Cerebellar cortex (tissue), 1 donor: ENCODE results near the gene AKR1C2.
"Not testable (repeated sequence)": the region's sequence is repeated elsewhere in the genome, so short reads cannot be mapped to it uniquely, and the experiment has no call there.

Experiments used
- DNase-seq: peaks from one replicate; pipeline ENCODE4 v3.0.0-alpha.2; 2015; ENCODE audit warnings: low spot score

The AKR1C2 gene

GRCh38 chr10:5003127-5004029, at the start of gene AKR1C2:
TSS of gene AKR1C2 (minus strand) at chr10:5003857. CDS start at chr10:5003835, 22 bp downstream.
- DNase-seq, result not testable (repeated sequence)

DNA sequence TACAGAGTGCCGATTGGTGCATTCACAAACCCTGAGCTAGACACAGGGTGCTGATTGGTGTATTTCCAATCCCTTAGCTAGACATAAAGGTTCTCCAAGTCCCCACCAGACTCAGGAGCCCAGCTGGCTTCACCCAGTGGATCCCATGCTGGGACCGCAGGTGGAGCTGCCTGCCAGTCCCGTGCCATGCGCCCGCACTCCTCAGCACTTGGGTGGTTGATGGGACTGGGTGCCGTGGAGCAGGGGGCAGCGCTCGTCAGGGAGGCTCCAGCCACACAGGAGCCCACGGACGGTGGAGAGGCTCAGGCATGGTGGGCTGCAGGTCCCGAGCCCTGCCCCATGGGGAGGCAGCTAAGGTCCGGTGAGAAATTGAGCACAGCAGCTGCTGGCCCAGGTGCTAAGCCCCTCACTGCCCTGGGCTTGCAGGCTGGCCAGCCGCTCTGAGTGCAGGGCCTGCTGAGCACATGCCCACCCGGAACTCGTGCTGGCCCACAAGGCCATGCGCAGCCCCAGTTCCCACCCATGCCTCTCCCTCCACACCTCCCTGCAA, 49.4 kb upstream of the AKR1C2 start:
- not testable (repeated sequence) for DNase-seq

DNA sequence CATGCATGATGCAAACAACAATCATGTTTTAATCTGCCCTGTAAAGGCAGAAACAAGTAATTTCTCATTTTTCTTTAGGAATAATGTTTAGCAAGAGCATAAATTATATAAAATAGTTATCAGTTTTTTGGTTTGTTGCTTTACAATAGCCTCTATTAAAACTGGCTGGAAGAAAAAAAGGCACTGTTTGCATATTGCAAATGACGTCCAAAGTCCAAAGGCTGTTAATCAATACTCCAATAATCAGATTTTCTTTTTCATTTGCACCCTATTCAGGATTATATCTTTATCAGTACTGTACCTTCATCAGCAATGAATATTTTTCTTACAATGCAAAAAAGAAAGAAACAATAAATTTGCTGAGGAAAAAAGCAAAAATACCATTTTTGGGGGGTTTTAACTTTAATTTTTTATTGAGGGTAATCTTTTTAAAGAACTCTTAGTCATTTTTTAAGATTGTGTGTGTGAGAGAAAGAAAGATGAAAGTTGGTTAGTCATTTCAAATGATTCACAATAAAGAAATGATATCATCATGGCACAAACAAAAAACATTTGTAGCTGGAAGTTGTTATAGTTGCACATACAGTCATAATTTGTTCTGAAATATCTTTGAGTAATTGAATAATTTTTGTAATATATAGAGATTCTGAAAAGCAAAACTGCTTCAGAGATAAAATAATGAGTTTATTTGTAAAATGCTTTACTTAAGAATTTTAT, 44.4 kb upstream of the AKR1C2 start:
- no peak for DNase-seq

GRCh38 chr10:5047055-5047454, 43.4 kb upstream of the AKR1C2 start:
- DNase-seq, result not testable (repeated sequence)

GRCh38 chr10:5046410-5046809, 42.8 kb upstream of the AKR1C2 start:
- DNase-seq, result no peak

GRCh38 chr10:5045095-5045494, 41.4 kb upstream of the AKR1C2 start:
- no peak for DNase-seq

DNA sequence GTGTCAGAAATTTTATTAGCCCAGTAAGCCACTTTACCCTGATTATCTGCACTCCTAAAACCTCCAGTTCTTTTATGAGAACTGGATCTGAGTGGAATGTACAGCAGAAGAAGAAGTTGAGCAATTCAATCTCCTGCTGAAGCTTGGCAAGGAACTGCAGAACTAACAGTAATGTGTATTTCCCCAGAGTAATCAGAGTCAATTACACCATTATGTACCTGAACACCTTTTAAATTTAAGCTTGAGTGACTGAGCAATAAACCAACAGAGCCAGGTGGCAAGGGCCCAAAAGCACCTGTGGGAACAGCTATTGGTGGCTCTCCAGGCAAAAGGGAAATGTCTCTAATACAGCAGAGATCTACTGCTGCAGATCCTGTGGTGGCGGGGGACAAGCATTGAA, 40.1 kb upstream of the AKR1C2 start:
- no peak for DNase-seq

DNA sequence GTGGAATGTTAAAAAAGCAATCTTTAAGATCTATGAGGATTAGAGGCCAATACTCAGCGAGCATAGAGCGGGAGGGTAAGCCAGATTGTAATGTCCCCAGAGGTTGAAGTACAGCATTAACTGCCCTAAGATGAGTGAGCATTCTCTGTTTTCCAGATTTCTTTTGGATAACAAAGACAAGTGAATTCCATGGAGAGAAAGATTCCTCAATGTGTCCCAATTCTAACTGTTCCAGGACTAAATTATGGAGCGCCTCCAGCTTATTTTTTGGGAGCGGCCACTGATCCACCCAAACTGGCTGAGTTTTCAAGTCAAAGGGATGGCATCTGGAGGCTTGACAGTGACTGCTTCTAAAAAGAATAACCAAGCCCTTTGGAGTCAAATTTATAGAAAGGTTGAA, 39.3 kb upstream of the AKR1C2 start:
- DNase-seq, result no peak

DNA sequence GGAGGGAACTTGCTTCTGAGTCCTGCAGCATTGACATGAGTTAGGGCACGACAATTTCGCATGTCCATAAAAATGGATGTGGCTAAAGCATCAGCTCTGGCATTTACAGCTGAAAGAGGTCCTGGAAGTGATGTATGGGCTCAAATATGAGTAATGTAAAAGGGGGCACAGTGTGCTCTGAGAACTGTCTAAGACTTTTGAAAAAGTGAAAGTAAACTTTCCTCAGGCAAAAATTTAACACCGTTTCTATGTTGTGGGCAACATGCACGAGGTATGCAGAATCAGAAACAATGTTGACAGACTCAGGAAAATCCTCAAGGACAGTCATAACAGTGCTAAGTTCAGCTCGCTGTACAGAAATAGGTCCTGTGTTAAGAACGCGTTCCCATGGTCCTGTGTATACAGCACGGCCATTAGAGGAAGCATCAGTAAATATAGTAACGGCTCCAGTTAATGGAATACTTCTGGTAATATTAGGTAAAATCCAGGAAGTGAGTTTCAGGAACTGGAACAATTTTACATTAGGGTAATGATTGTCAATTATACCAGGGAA, 37.9 kb upstream of the AKR1C2 start:
- no peak for DNase-seq

- no peak for DNase-seq
Measured at GRCh38 chr10:5040781-5041470, 37.3 kb upstream of the AKR1C2 start.

DNA sequence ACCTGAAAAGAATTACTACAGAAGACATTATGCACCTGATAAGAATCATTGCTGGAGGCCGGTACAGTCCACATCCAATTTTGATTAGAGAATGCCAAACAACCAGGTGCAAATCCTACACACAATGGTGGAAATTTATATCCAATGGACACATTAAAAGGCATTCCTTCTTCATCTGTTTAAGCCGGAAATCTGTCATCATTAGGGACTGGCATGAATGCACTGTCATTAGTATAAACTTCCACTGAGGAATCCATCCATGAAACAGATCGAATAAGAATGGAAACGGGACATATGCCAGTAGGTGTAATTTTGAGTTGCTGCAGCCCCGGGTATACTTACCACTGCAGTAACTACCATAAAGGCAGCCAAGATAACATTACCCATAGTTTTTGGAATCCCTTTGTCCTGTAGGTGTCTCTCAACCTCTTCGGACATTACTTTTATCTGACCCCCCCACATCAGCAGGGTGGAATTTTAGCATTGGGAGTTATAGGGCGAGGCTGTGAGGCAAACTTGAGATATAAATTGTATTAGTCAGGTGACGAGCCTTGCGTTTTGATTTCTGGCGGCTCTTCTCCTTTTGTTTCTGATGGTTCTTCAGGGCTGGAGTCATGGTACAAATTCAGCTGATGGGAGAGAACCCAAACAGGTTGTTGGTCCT, 36.5 kb upstream of the AKR1C2 start:
- DNase-seq, result no peak

DNA sequence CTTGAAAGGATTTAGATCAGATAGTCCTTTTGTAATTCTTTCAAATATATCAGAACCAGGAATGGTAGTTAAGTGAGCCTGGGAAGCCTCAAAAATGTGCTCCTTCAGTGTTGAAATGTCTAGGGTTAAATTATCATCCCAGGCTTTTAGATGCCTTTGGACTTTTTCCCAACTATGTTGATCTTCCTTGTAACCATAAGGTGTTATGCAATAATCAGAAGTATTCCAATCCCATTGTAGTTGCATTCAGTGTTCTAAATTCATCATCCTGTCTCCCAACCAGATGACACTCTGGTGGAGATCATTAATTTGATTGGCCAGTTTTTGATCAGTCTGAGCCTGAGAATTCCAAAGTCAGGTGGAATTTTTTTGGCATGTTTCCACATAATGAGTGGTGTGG, 35.1 kb upstream of the AKR1C2 start:
- DNase-seq, result no peak

- DNase-seq, result no peak
Measured at GRCh38 chr10:5038101-5038500, 34.4 kb upstream of the AKR1C2 start.

GRCh38 chr10:5036511-5036910, 32.9 kb upstream of the AKR1C2 start:
- no peak for DNase-seq

DNA sequence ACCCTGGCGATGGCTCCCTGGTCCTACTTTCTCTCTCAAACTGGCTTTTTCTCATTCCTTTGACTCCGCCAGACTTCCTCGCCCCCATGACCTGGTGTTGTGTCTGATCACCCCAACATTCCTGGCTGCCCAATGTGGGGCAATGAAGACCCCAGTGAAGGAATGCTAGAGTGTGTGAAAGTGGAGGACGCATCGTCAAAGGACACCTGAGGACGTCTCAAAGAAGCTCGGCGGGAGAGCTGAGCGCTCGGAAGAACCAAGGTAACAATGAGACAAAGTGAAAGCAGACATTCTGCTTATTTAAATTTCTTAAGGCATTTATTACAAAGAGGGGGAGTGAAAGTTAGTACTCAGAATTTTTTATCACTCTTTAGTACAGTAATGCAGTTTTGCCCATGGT, 31.7 kb upstream of the AKR1C2 start:
- DNase-seq, result no peak

DNA sequence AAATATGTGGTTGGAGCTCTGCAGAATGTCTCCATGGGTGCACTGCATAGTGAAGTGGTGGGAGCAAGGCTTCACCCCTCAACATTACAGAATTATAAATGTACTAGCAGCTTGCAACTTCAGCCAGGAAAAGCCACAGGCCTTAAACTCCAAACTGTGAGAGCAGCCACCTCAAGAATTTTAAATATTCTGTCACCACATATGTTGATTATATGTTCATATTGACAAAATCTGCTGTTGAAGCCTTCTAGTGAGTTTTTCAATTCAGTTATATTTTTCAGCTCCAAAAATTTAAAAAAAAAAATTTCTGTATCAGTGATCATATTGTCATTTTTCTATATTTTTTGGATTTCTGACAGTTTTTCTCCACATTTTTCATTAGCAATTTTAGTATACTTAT, 30.9 kb upstream of the AKR1C2 start:
- DNase-seq, result no peak

GRCh38 chr10:5033061-5033778, 29.6 kb upstream of the AKR1C2 start:
- DNase-seq, result no peak

DNA sequence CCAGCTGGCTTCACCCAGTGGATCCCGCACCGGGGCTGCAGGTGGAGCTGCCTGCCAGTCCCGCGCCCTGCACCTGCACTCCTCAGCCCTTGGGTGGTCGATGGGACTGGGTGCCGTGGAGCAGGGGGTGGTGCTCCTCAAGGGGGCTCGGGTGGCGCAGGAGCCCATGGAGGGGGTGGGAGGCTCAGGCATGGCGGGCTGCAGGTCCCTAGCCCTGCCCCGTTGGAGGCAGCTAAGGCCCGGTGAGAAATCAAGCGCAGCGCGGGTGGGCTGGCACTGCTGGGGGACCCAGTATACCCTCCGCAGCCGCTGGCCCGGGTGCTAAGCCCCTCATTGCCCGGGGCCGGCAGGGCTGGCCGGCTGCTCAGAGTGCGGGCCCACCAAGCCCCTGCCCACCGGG, 28.8 kb upstream of the AKR1C2 start:
- DNase-seq, result not testable (repeated sequence)

- DNase-seq, result not testable (repeated sequence)
Measured at GRCh38 chr10:5031588-5031987, 27.9 kb upstream of the AKR1C2 start.

DNA sequence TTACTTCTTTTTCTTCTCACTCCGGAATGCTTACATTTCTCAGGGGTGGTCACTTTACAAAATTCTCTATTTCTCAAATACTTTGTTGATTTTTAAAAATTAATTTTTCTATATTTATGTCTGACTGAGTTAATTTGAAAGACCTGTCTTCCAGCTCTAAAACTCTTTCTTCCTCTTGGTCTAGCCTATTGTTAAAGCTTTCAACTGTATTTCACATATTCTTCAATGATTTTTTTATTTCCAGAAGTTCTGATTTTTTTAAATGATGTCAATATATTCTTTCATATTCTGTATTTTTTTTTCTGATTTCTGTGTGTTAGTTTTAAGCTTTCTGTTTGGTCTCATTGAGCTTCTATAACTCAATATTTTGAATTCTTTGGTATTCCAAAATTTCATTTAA, 27.3 kb upstream of the AKR1C2 start:
- no peak for DNase-seq

DNA sequence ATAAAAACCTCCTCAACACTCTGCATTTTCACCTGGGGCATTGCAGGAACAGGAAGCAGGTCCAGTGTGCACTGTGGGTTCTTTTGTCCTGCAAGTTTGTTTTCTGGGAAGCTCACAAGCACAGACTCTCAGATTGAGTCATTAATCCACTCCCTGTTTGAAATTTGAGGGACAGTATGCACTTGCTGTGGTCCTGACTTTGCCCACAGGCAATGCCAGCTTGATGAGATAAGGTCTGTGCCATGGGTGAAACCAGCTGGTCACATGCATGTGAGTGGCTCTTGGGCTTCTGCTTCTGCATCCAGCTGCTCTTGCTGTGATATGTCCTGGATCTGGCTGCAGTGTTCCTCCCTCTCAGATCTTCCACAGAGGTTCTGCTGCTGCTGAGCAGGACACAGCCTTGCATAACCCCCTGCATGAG, 21.8 kb upstream of the AKR1C2 start:
- not testable (repeated sequence) for DNase-seq
